NT2/D1 (cell line): ENCODE data around the gene DNAJC4.

ENCODE experiments used
- SUZ12 ChIP-seq: IDR thresholded peaks from 2 replicates; pipeline ENCODE4 v1.6.1; 2011; ENCODE audit not compliant: insufficient read length, insufficient read depth; ENCODE audit errors: extremely low read depth
- YY1 ChIP-seq: IDR thresholded peaks from 2 replicates; pipeline ENCODE4 v1.6.1; 2011; ENCODE audit not compliant: insufficient read length, insufficient read depth
- ZNF274 ChIP-seq: IDR thresholded peaks from 2 replicates; pipeline ENCODE4 v1.6.1; 2011; ENCODE audit warnings: mild to moderate bottlenecking, low read depth, low read length

DNA sequence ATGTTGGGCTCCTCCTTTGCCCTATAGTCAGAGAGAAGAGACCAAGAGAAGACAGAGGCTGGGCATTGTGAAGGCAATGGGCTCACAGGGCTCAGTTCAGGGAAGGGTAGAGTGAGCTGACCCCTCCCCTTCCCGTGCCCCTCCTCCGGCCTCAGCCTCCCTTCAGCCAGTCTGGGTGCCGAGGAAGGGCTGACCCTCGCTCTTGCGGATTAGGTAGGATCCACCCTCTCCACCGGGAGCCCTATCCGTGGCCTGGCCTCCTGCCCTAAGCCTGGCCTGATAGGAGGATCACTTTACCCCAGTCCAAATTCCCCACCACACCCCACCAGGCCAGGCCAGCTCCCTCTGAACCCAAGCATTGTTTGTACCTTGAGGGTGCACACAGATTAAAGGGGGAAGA is 18.2 kb downstream of the DNAJC4 start:
- TF ChIP-seq SUZ12, result no peak
- no peak for TF ChIP-seq YY1
- TF ChIP-seq ZNF274, result no peak
